GM19099 (cell line): Measurements from ENCODE around the gene PTPRM.

ENCODE experiments used
- POLR2A ChIP-seq: IDR thresholded peaks from 3 replicates; pipeline ENCODE4 v1.6.1; 2011; ENCODE audit warnings: low read depth; ENCODE audit not compliant: insufficient read length; ENCODE audit errors: extremely low read depth

The PTPRM gene

DNA sequence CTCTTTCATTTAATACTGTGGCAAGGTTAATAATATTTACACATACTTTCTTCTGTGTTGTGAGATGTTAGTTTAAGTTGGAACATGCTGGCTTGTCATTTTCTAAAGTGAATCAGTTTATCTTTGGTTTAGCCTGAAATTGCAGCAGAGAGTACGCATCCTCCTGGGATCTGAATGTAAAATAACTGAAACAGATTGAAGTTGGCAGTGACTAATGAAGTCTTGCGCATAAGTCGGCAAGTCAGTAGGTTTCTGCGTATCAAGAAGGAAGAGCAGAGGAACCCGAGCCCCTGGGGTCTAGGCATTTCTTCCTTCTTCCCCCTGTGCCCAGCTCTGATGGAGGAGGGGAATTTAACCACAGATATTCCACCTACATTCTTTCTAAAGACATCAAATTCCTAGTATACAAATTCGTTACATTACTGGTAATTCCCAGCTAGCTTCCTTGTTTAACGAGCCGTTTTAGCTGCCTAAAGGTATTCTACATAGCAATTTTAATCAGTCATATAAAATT is 650.0 kb downstream of the PTPRM start:
- no peak for TF ChIP-seq POLR2A

DNA sequence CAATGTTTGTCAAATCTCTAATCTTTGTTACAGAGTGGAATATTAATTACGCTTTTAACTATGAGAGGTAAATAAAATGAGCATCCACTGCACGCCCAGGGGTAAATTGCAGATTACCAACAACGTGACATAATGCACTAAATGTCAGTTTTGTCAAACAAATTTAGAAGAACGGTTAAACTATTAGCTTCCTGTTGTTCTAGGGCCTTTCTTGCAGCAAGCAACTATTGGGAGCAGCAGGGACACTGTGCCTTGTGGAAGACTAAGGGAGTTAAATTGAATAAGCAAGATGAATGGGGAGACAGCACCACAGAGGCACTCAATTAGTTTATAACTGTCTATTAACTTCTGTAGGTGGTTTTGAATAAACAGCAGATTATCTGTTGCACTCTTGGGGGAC is 651.1 kb downstream of the PTPRM start:
- no peak for TF ChIP-seq POLR2A

GRCh38 chr18:8221452-8221851 is 654.3 kb downstream of the PTPRM start:
- TF ChIP-seq POLR2A, result no peak

DNA sequence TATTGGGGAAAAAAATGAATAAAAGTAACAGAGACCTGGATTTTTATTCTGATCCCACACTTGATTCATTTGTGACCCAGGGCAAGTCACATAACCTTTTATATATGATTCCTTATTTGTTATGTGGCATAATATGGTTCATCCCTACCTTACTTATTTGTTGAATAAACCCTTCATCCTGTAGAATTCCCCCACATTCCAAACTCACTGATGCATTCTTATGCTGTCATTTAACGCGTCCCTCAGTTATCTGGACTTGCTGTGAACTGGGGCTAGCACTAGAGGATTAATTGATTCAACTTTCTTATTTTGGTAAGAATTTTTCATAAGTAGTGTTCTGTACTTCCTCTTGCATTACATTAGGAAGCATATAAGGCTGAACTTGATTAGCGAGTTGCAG is 657.5 kb downstream of the PTPRM start:
- TF ChIP-seq POLR2A, result no peak

GRCh38 chr18:8229040-8229439 is 661.9 kb downstream of the PTPRM start:
- TF ChIP-seq POLR2A, result no peak

- no peak for TF ChIP-seq POLR2A
Observed at GRCh38 chr18:8229787-8230186, 662.7 kb downstream of the PTPRM start.

DNA sequence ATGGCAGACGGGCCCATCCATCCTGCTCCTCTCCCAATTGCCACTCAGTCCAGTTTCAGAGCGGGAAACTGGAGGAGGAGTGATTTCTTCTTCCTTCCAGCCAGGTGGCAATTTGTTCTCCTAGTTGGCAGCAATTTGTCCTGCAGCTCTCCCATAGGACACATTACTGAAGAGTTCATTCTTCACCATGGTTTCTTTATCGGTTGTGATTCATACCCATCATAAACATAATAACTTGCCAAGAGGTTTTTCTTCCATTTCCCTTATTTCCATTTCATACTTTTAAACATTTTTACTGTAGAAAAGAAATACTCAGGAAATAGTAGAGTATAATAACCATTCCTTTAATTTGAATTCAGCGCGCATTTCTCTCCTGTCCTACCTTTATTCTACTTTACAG is 664.2 kb downstream of the PTPRM start:
- TF ChIP-seq POLR2A, result no peak

DNA sequence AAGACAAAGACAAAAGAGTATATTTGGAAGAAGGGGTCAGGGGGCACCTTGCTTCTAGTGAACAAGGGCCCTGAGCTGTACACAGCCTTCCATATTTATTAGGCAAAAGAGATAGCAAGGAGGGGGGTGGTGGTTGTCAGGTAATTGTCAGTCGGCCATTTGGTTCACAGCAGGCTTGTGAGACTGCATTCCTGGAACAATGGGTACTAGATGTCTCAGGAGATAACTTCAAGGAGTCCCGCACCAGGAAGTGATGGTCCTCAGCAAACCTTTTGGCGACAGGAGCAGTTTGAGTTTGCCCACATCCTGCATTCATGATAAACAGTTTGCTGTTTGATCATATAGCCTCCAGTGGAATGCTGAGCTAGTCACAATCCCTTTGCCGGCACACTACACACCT is 665.7 kb downstream of the PTPRM start:
- TF ChIP-seq POLR2A, result no peak

DNA sequence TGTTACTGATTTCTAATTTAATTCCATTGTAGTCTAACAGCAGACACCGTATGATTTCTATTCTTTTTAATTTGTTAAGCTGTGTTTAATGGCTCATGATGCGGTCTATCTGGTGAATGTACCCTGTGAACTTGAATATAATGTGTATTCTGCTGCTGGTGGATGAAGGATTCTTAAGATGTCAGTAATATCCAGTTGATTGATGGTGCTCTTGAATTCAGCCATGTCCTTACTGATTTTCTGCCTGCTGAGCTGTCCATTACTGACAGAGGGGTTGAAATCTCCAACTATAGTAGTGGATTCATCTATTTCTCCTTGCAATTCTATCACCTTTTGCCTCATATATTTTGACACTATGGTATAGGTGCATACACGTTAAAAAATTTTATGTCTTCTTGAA is 668.8 kb downstream of the PTPRM start:
- no peak for TF ChIP-seq POLR2A

GRCh38 chr18:8238507-8238906 is 671.4 kb downstream of the PTPRM start:
- TF ChIP-seq POLR2A, result no peak

DNA sequence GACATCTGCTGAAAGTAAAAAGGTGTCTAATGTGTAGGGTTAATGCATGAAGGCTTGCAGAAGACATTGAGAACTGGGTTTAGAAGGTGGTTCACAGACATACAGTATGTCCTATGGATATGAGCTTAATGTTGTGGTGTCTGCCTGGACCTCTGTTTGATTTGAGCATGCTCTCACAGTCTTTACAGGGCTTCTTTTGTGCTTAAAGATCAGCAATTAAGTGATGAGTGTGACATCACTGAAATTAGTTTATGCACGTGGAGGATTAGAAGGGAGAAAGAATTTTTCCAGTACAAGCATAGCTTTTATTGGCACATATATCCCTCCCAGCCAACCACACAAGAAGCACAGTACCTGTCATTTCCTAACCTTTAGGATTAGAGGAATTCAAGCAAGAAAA is 674.6 kb downstream of the PTPRM start:
- TF ChIP-seq POLR2A, result no peak

- no peak for TF ChIP-seq POLR2A
Observed at GRCh38 chr18:8242151-8242696, 675.1 kb downstream of the PTPRM start.

GRCh38 chr18:8247700-8248099 is 680.6 kb downstream of the PTPRM start:
- TF ChIP-seq POLR2A, result no peak

DNA sequence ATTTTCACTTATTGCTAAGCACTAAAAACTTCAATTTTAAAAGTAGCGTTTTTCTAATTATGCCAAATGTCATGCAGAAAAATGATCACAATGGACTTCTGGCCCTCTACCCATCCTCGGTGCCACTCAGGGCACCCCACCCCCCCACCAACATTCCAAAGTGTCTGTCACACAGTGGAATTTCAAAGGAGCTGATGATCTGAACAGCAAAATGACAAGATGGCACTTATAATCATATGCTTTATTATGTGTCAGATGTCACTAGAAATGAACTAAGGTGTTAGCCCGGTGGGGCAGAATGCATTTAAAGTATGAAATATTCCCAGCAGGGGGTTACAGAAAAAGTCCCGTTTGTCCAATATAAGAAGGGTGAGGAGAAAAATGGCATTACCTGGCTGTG is 681.5 kb downstream of the PTPRM start:
- no peak for TF ChIP-seq POLR2A

DNA sequence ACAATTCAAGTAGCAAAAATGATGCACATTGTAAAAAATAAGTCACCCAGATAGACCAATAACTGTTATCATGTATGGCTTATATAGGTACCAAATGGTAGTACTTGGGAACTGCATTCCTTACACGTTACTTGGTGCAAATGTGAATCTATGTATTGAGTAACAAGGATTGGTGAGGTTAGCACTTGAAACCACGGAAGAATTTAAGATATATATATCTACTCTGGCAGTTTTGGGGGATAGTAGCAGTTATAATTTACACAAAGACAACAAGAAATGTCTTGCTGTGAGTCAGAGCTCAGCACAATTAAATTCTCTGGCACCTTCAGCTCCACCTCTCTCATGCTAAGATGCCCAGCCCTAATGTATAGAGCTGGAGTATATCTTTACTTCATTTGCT is 682.7 kb downstream of the PTPRM start:
- no peak for TF ChIP-seq POLR2A

- TF ChIP-seq POLR2A, result no peak
Observed at GRCh38 chr18:8252371-8252770, 685.3 kb downstream of the PTPRM start.

GRCh38 chr18:8253944-8254343 is 686.8 kb downstream of the PTPRM start:
- no peak for TF ChIP-seq POLR2A
